Measurements from ENCODE around the gene EYS.

EYS gene

DNA sequence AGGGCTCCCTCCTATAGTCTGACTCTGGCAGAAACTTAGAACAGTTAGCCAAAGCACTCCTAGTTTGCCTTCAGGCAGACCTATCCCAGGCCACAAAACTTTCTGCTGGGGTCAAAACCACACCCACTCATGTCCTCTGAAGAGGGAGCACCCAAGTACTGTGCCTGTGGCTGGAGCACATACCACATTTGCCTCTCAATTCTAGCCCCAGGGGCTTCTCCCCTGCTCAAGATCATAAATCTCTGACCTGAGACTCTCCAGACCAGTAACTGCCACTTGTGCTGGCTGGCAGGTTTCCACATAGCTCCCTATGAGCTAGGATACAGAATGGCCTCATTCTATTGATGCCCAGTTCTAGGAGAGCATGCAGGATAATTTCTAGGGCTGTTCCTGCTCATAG lies 781.0 kb downstream of the EYS start:
- no peak for DNase-seq

DNA sequence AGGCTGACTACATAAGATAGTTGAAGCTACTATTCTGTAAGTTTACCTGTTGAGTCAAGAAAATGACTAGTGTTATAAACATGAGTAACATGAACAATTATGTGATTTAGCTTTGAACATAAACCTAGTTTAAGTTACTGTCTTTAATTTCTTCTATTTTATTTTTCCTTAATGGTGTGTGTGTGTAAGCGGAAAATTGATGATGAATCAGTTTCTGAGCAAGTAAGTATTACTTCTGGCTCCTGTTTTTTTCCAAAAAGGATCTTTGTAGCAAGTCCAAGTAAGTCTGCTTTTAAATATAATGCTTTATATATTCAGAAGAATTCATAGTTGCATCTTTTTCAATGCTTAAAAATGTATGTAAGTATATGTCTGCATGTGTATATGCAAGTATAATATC lies 786.8 kb downstream of the EYS start:
- no peak for DNase-seq

DNA sequence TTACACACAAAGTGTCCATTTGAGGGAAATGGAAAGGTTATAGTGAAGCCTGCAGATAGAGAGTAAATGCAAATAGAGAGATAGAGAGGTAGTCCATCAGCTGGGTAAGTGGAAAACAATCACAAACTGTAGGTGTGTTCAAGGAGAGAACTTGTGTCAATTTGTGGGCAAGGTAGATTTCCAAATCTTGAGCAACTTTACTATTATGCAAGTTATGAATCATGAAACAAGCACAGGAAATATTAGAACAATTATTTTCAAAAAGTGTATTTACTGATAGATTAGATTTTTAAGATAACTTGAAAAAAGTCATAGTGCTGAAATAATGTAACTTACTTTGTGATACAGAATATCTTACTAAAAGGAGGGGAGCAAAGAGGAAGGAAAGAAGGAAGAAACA lies 792.9 kb downstream of the EYS start:
- DNase-seq = no peak

DNA sequence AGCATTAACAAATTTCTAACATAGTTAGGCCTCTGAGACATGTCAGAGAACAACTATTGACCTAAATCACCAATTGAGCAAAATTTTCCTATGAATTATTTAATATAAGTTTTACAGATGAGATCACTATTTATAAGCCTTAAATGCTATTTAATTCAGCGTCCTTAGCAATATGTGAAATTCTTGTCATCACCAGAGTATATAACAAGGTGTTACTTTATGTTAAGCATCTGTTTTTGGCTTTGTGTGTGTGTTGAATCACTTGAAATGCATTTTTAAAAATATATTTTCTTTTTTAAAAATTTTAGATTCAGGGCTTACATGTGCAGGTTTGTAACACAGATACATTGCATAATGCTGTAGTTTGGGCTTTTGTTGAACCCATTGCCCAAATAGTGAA lies 794.1 kb downstream of the EYS start:
- no peak for DNase-seq

DNA sequence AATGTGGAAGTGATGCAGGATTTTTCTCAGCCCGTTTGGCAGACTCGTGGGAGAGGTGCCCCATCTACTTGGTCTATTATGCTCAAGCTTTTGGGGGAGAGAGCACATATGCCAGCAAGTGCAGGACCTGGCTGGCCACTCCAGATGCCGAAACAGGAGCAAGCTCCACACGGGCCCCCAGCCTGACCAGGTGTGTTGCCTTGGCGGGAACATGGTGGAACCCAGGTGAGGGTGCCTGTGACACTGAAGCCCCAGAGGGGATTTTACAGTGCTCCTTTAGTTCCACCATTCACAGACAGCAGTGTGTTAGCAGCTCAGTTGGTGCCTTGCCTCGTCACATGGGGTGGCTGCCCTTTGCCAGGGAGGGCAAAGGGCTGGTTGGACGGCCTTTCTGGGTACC lies 798.9 kb downstream of the EYS start:
- DNase-seq = no peak

DNA sequence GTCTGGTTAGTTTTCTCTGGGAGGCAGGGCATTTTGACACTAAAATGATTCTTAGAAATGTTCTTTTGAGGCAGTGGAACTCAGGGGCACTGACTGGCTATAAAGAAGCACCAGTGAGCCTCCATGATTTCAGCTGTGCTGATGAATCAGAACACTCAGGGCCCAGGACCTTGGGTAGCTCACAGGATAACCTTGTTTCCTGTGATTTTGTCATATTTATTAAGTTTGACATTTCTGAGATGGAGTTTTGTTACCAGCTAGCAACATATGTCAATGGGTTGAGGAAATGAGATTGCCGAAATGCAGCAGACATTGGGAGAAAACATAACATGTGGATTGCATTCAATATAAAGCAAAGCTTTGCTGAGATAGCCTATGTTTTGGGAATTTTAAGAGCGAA lies 802.4 kb downstream of the EYS start:
- no peak for DNase-seq

DNA sequence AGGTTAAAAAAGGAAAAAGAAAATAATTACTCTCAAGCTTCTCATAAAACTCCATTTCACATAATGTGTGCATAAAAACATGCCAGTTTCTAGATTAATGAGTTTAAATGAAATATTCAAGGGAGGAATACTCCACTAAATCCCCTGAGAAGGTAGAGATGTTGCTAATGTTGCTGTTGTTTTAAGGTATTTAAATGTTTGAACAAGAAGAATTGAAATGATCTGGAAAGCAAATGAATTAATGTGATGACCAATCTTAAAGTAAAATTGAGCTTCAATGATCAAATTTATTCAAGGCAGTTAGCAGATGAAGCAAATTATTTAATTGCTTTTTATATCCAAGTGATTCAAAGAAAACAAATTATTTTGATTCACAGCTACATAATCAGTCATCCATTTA lies 804.4 kb downstream of the EYS start:
- DNase-seq = no peak

DNA sequence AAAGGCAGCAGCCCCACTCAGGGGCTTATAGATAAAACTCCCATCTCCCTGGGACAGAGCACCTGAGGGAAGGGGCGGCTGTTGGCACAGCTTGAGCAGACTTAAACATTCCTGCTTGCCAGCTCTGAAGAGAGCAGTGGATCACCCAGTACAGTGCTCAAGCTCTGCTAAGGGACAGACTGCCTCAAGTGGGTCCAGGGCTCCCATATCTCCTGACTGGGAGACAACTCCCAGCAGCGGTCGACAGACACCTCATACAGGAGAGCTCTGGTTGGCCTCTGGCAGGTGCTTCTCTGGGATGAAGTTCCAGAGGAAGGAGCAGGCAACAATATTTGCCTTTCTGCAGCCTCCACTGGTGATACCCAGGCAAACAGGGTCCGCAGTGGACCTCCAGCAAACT lies 810.1 kb downstream of the EYS start:
- DNase-seq = no peak

DNA sequence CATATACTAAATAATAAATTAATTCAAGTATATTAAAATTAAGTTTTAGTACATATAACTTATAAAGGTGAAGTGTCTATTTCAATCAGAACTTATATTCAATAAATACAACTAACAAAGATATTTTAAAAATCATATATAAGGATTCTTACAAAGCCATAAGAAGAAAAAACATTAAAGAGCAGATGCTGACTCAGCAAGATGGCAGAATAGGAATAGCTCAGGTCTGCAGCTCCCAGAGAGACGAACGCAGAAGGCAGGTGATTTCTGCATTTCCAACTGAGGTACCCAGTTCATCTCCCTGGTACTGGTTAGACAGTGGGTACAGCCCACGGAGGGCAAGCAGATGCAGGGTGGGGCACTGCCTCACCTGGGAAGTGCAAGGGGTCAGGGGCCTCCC lies 811.1 kb downstream of the EYS start:
- DNase-seq = no peak

DNA sequence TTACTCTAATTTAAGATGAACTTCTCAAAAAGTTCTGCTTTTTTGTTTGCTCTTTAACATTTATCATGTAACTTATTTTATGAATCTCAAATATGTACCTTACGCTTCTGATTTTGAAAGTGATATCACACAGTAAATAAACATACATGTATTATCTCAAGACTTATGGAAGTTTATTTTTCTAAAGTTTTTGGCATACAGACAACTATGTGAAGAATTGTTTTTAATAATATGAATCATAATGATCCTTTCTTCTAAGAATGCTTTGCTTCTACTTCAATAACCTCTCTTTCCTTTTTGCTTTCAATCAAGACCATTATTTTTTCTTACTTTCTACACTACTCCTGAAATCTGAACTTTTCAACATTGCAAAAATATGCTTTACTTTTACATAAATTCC lies 816.4 kb downstream of the EYS start:
- DNase-seq = no peak

DNA sequence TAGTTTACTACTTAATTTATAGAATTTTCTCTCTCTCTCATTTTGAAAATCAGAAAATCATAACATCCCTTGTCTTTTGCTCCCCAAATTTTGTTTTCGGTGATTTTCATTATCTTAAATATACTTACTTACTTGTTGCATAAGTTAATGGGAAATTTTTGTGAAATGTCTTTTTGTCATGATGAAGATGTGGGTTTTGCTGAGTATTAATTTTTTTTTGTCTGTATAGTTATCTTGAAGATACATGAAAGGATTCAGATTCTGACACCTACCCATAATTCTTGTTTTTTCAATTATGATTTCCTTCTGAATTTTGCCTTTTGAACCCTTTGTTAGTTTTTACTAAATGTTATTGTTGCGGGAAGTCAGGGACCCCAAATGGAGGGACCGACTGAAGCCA lies 817.9 kb downstream of the EYS start:
- no peak for DNase-seq

DNA sequence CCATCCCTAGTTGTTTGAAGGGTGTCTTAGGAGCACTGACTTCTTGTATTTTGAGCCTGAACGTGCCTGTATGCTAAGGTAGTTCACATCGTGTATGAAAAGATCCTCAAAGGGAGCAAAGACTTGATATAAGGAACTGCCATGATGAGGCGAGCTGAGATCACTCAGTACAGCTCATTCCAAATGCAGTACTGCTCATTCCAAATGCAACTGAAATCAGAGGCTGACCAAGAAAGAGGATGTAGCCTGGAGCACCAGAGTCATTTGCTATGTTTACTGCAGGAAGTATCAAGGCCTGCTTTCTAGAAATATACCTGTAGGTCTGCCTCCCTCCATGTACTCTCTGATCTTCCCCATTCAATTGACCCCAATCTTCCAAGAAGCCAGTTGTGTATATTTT lies 832.2 kb downstream of the EYS start:
- no peak for DNase-seq

DNA sequence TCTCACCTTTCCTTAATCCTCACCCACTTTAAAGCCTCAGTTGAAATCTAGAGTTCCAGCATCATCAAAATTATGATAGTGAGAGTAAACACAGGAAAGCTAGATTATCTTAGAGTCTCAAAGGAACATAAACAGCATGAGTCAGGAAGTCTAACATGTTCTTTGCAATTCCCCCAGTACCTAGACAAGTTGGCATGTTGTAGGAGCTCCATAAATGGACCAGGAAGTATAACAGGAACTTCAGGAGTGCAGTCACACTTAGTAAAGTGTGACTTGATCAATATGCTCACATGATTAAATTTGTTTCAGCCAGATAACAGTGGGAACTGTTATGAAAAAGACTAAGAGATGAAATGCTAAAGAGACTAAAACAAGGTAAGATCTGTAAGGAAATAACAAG lies 834.4 kb downstream of the EYS start:
- no peak for DNase-seq

DNA sequence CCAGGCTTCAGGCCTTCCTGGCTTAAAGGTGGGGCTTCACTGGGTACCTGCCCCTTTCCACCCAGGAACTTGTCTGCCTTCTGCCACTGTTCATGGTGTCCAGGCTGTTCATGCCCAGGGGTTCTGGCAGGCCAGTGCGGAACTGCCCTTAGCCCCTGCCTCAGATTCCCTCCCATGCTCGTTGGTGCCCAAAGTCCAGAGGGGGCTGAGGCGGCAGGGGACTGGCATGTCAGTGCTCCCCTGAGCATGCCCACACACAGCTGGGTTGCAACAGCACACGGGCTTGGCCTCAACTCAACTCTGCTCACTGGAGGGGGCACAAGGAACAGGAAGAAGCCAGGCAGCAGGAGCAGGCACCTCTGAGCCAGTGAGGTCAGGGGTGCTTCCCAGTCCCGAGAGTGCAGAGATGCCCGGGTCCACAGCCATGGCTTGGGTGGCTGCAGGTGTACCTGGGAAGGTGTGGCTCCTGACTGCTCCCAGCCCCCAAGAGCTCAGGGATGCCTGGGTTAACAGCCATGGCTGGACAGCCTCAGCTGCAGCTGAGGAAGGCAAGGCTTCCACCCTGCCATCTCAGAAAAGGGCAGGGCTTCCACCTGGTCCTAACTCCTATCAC lies 845.9 kb downstream of the EYS start:
- no peak for DNase-seq

DNA sequence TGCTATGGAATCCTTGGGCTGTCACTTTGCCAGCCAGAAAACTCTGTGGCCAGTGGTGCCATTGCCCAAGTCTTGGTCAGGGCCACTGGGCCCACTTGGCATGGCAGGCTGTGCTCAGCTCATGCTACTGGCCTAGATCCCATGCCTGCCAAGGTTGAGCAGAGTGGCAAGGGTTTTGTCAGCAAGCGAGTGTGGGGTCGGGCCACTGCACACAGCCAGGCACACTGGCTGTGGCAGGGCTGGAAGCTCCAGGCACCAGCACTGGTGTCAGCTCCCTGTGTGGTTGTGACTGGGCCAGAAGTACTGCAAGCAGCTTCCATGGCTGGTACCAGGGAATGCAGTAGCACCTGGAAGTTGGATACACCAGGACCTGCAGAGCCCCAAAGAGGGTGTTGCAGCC lies 846.8 kb downstream of the EYS start:
- no peak for DNase-seq

DNA sequence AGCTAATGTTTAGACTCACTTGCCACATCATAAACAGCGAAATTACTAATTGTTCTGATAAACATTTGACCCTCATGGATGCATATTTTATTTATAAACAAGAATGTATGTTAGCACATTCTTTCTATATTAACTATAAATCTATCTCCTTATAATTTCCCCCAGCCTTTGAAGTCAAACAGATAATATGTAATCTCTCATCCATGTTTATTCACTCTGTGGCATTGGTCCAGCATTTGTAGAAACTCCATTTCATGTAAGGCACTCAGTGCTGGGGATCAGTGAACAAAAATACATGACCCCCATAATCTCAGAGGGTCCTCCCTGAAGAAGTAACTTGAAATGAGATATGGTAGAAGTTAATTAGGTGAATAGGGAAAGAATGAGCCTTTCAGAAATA lies 856.9 kb downstream of the EYS start:
- DNase-seq = no peak

DNA sequence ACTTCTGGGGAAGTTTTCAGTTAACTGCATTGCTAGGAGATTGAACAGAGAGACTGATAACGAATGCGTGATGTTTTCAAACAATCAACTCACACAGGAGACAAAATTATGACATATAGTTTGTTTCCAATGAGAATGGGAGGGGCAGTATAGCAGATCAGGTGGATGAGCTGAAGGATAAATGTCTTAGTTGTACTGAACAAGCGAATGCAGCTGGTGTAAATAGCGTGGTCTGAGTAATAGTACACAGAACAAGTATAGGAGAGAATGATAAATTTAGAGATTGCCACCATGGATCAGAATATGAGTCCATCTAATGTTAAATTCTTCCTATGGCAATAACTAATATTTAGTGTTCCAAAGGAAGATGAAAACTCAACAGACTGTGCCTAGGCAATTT lies 858.6 kb downstream of the EYS start:
- DNase-seq = no peak

DNA sequence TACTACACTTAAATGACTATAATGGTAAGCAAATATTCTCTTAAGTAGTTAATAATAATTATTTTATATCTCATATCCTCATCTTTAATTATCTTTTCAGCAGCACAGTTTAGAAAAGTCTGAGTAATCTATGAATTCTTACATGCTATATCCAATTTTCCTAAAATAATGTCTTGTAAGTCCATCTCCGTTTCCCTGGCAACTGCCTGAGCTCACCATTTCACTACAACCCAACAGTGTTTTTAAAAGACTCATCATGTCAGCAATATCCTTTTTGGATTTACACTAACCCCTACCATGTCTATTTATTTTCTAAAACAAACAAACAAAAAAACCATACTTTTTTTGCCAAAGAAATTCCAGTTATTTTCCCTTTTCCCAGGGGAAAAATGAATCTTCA lies 859.6 kb downstream of the EYS start:
- no peak for DNase-seq

DNA sequence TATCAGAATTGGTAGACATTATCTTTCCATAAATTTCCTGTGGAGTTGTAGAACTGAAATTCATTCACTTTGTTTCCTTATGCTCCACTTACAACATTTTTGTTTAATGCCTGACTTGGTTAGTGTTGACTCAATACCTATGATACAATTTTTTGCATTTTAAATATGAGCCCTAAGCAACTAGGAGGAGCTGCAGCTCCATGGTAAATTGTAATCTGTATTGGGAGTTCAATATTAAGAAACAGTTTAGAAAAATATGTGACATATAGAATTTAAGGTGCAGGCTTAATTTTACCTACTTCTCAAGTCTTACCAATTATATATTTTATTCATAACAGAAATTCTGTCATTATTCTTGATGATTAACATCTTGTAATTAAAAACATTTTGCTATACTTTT lies 868.3 kb downstream of the EYS start:
- DNase-seq = no peak

DNA sequence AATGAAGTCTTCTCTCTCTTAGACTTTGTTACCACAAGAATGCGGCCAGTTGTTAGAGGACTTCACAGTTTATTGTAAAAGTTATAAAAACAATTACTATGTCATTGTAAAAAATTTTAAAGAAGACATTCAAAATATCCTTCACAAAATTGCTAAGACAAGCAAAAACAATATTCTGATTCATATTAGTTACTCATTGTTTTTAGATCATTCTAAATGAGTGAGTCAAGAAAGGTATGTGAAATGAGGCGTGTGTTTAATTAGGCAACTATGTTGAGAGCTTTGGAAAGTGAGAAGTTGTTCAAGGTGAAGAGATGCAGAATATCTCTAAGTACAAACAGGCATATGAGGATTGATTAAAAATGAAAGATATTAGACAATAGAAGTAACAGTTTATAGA lies 875.3 kb downstream of the EYS start:
- no peak for DNase-seq

DNA sequence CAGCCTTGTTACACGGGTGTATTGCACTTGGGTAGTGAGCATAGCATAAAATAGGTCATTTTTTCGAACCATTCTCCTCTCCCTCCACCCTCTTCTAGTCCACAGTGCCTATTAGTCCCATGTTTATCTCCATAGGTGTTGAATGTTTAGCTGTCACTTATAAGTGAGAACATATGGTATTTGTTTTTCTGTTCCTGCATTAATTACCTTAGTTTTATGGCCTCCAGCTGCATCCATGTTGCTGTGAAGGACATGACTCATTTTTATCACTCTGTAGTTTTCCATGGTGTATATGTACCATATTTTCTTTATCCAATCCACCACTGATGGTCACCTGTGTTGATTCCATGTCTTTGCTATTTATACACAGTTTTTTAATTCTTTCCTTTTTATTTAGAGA lies 889.5 kb downstream of the EYS start:
- DNase-seq = no peak

DNA sequence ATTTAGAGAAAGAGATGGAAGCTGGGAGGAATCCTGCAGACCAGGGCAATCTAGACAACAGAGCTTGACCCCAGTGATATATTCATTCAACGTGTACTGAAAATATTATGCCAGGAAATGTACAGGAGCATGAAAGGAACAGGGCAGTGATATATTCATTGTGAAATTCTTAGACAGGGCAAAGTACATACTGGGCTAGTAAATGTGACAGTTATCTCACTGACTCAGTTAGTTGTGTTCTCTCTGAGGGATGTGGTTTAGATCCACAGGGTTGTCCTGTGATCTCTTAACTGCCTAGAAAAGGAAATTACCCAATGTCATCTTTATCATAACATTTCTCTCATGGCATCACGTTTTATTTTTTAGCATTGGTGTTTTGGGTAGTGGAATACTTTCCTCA lies 891.3 kb downstream of the EYS start:
- DNase-seq = no peak

DNA sequence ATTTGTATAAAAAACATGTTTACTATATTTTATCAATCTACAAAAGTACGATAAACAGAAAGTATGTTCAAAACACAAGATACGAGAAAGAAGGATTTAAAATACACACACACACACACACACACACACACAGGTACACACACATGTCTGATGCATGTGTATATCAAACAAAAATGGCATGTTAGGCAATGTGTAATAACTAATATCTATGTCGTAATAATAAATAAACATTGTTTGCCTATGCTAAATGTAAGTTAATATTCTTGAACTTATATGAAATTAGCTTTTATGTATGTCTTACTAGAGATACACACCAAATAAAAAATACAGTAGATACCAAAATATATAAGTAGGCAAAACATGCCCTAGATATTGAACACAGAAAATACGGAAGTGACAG lies 894.9 kb downstream of the EYS start:
- no peak for DNase-seq

DNA sequence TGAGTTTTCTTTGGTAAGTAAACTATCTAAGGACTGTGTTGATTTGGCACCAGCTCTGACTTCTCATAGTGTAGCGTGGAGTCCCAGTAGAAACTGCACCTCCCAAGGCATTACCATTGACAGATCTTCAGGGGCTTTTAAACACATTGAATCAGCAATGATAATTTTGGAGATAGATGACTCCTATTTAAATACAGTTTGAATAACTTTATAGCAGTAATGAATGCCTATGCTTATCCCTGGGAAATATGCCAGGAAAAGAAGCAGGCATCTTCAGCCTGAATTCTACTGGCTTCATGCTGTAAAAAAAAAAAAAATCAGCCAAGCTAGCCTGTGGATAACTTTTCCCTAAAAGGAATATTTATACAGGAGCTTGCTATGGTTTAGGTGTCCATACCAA lies 895.9 kb downstream of the EYS start:
- no peak for DNase-seq

DNA sequence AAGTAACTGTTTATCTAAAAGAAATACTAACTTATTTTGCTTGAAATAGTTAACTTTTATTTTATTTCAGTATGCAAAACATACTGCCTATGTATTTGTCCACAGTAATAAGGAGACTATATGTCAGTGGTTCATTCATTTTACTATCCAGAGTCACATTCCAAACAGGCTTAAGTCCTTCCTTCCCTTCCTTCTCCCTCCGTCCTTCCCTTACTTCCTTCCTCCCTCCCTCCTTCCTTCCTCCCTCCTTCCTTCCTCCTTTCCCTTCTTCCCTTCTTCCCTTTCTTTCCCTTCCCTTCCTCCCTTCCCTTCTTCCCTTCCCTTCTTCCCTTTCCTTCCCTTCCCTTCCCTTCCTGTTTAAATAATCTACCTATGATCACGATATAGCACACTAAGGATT lies 899.2 kb downstream of the EYS start:
- no peak for DNase-seq
